Smooth muscle cell (in vitro differentiated cells): ENCODE results near the gene MAPRE2. TPM values are rescaled to one million over a fixed set of nuclear protein-coding genes. Genes with fewer than 3 reads are reported as not detected.

Experiments used
- DNase-seq: peaks from one replicate; lab custom pipeline; 2025; ENCODE audit not compliant: unreplicated experiment; lab: John Stamatoyannopoulos, UW
- H2AFZ ChIP-seq: fragments of 200-600 bp; sonication (generic); 2 replicates; pipeline ENCODE4 v1.6.0; 2016; ENCODE audit warnings: antibody characterized with exemption, low read depth, mild to moderate bottlenecking
- H3F3A ChIP-seq: fragments of 200-600 bp; sonication (generic); 2 replicates; pipeline ENCODE4 v1.6.0; 2017; ENCODE audit warnings: antibody characterized with exemption, low read depth
- H3K27ac ChIP-seq: fragments of 200-600 bp; sonication (generic); 2 replicates; pipeline ENCODE4 v1.5.1; 2016; ENCODE audit warnings: low read depth, mild to moderate bottlenecking
- H3K27me3 ChIP-seq: fragments of 200-600 bp; sonication (generic); 2 replicates; pipeline ENCODE4 v1.6.1; 2016; ENCODE audit warnings: low read depth, mild to moderate bottlenecking
- H3K36me3 ChIP-seq: fragments of 200-600 bp; sonication (generic); 2 replicates; pipeline ENCODE4 v1.5.1; 2016; ENCODE audit warnings: low read depth
- H3K4me1 ChIP-seq: fragments of 200-600 bp; sonication (generic); 2 replicates; pipeline ENCODE4 v1.5.1; 2016; ENCODE audit warnings: low read depth
- H3K4me2 ChIP-seq: fragments of 200-600 bp; sonication (generic); 2 replicates; pipeline ENCODE4 v1.6.0; 2016; ENCODE audit warnings: mild to moderate bottlenecking
- H3K4me3 ChIP-seq: fragments of 200-600 bp; sonication (generic); 2 replicates; pipeline ENCODE4 v1.5.1; 2016; ENCODE audit warnings: mild to moderate bottlenecking
- H3K79me2 ChIP-seq: fragments of 200-600 bp; sonication (generic); 2 replicates; pipeline ENCODE4 v1.6.0; 2016; ENCODE audit warnings: low read depth, mild to moderate bottlenecking
- H3K9ac ChIP-seq: fragments of 200-600 bp; sonication (generic); 2 replicates; pipeline ENCODE4 v1.6.0; 2016; ENCODE audit warnings: low read depth
- H3K9me3 ChIP-seq: fragments of 200-600 bp; sonication (generic); replicated peaks from 2 replicates; pipeline ENCODE4 v1.5.1; 2016; ENCODE audit warnings: low read depth
- H4K20me1 ChIP-seq: fragments of 200-600 bp; sonication (generic); 2 replicates; pipeline ENCODE4 v1.6.0; 2016; ENCODE audit warnings: low read depth
- WGBS: methylation state at CpG from one replicate; pipeline ENCODE4 v1.1.7; 2016; ENCODE audit warnings: low lambda C conversion rate; 5-methylcytosine and 5-hydroxymethylcytosine counted together
- polyA plus RNA-seq: library from polyadenylated mRNA; unstranded; fragments of >200 nt; fragmentation: Nextera tagmentation; extraction: Ambion mirVana; gene quantifications from 2 replicates; pipeline ENCODE4 v1.2.1, GENCODE V29; 2016
- total RNA-seq: library from RNA; depleted of rRNA; stranded (reverse); fragments of >200 nt; gene quantifications from 2 replicates; pipeline ENCODE4 v1.2.3, GENCODE V29; 2014
- TF ChIP-seq, protein P1 (sequence below): fragments of 200-600 bp; sonication (generic); IDR thresholded peaks from 2 replicates; pipeline ENCODE4 v1.5.1; 2017; ENCODE audit warnings: borderline replicate concordance, mild to moderate bottlenecking, antibody characterized with exemption; ENCODE audit not compliant: insufficient read depth, poor library complexity, severe bottlenecking

MAPRE2 gene
- total and polyA plus RNA-seq, 2 experiments from 2014 or later = 11.2 to 21.8 TPM

DNA sequence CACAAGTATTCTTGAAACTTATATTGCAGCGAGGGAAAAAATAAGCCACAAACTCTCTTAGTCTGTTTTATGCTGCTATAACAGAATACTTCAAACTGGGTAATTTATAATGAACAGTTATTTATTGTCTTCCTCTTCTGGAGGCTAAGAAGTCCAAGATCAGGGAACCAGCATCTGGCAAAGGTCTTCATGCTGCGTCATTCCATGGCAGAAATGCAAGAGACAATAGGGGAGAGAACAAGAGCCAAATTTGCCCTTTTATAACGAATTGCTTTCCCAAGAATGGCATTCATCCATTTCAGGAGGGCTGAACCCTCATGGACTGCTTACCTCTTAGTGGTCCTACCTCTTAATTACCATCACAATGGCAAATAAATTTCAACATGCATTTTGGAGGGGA is 46.5 kb downstream of the MAPRE2 start:
- TF ChIP-seq, protein P1, sequence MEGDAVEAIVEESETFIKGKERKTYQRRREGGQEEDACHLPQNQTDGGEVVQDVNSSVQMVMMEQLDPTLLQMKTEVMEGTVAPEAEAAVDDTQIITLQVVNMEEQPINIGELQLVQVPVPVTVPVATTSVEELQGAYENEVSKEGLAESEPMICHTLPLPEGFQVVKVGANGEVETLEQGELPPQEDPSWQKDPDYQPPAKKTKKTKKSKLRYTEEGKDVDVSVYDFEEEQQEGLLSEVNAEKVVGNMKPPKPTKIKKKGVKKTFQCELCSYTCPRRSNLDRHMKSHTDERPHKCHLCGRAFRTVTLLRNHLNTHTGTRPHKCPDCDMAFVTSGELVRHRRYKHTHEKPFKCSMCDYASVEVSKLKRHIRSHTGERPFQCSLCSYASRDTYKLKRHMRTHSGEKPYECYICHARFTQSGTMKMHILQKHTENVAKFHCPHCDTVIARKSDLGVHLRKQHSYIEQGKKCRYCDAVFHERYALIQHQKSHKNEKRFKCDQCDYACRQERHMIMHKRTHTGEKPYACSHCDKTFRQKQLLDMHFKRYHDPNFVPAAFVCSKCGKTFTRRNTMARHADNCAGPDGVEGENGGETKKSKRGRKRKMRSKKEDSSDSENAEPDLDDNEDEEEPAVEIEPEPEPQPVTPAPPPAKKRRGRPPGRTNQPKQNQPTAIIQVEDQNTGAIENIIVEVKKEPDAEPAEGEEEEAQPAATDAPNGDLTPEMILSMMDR = no peak
- no peaks in the 10 kb centered on the region for H3K27me3 ChIP-seq
- H3K27ac ChIP-seq = no peak overlapping the region
- no peak overlapping the region for H3K9ac ChIP-seq
- no peaks in the 10 kb centered on the region for H3K4me1 ChIP-seq
- H3K9me3 ChIP-seq = no peaks in the 10 kb centered on the region
- H3F3A ChIP-seq = no peaks in the 10 kb centered on the region
- WGBS = over 99% methylated on average over 3 of the region's 3 CpGs
- no peaks in the 10 kb centered on the region for H3K79me2 ChIP-seq
- DNase-seq = no peak
- H3K4me2 ChIP-seq = no peak overlapping the region
- H3K36me3 ChIP-seq = no peaks in the 10 kb centered on the region
- H2AFZ ChIP-seq = no peak overlapping the region
- H3K4me3 ChIP-seq = no peak overlapping the region
- no peaks in the 10 kb centered on the region for H4K20me1 ChIP-seq

DNA sequence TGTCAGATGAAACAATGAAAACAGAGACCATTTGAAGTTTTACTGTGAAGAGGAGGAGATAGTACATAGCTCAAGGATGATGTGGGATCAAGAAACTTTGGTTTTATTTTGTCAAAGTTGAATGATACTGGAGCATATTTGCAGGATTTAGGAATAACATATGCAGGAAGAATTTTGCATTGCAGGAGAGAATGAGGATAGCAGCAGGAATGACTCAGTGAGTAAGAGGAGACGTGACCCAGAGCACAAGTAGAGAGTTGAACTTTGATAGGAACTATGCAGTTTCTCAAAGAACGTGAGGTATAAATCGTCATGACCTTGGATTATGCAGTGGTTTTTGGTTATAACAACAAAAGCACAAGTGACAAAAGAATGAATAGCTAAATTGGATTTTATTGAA is 47.7 kb downstream of the MAPRE2 start:
- Histone ChIP-seq H3K36me3 (no peaks in the 10 kb centered on the region), H3K9ac (no peak overlapping the region), H3F3A (no peaks in the 10 kb centered on the region), H3K4me3 (no peak overlapping the region), H3K4me2 (peak overlapping the region; percentile 2), H2AFZ (no peak overlapping the region), H3K79me2 (no peaks in the 10 kb centered on the region), H4K20me1 (no peaks in the 10 kb centered on the region), H3K27ac (peak overlapping the region; percentile 46), H3K9me3 (no peaks in the 10 kb centered on the region), H3K27me3 (no peaks in the 10 kb centered on the region), H3K4me1 (no peaks in the 10 kb centered on the region)
- TF ChIP-seq, protein P1 = no peak
- no peak for DNase-seq
- WGBS = 62% methylated on average over 3 of the region's 3 CpGs

DNA sequence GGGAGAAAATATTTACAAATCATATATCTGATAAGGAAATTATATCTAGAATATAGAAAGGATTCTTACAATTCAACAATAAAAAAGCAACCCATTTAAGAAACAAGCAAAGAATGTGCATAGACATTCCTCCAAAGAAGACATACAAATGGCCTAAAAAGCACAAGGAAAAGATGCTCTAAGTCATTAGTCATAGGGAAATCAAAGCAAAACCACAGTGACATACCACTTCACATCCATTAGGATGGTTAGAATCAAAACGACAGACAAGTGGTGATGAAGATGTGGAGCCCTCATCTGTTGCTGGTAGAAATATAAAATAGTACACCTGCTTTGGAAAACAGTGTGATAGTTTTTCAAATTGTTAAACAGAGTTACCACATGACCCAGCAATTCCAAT is 48.2 kb downstream of the MAPRE2 start:
- TF ChIP-seq, protein P1 = no peak
- no peak for DNase-seq
- no peak overlapping the region for H3K4me3 ChIP-seq
- H3K79me2 ChIP-seq = no peaks in the 10 kb centered on the region
- 36% methylated on average over 1 of the region's 1 CpG for WGBS
- no peak overlapping the region for H3K9ac ChIP-seq
- H3K9me3 ChIP-seq = no peaks in the 10 kb centered on the region
- no peaks in the 10 kb centered on the region for H3K27me3 ChIP-seq
- H3K4me1 ChIP-seq = no peaks in the 10 kb centered on the region
- no peaks in the 10 kb centered on the region for H4K20me1 ChIP-seq
- H3K27ac ChIP-seq = peak overlapping the region; percentile 46
- no peaks in the 10 kb centered on the region for H3K36me3 ChIP-seq
- no peaks in the 10 kb centered on the region for H3F3A ChIP-seq
- H3K4me2 ChIP-seq = peak overlapping the region; percentile 2
- H2AFZ ChIP-seq = no peak overlapping the region

DNA sequence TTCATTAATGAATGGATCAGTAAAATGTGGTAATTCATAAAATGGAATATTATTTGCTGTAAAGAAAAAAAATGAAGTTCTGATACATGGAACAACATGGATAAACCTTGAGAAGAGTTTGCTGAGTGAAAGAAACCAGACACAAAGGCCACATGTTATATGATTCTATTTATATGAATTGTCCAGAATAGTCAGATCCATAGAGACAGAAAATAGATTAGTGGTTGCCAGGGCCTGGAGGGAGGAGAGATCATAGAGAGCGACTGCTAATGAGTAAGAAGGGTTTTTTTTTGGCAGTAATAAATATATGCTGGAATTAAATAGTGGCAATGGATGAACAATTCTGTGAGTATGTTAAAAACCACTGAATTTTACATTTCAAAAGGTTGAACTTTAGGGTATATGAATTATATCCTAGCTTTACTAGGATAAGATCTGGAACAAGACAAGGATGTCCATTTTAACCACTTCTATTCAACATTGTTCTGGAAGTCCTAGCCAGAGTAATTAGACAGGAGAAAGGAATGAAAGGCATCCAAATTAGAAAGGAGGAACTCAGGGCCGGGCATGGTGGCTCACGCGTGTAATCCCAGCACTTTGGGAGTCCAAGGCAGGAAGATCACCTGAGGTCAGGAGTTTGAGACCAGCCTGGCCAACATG is 48.8 kb downstream of the MAPRE2 start:
- H3K27ac ChIP-seq = peak overlapping the region; percentile 46
- H2AFZ ChIP-seq = no peak overlapping the region
- H3F3A ChIP-seq = no peaks in the 10 kb centered on the region
- H4K20me1 ChIP-seq = no peaks in the 10 kb centered on the region
- H3K9me3 ChIP-seq = no peaks in the 10 kb centered on the region
- WGBS = 64% methylated on average over 4 of the region's 4 CpGs
- H3K4me1 ChIP-seq = no peaks in the 10 kb centered on the region
- no peaks in the 10 kb centered on the region for H3K27me3 ChIP-seq
- TF ChIP-seq, protein P1 = no peak
- H3K4me3 ChIP-seq = no peak overlapping the region
- no peak for DNase-seq
- no peaks in the 10 kb centered on the region for H3K79me2 ChIP-seq
- H3K4me2 ChIP-seq = no peak overlapping the region
- no peak overlapping the region for H3K9ac ChIP-seq
- H3K36me3 ChIP-seq = no peaks in the 10 kb centered on the region
